Endothelial cell of umbilical vein (primary cell): ENCODE measurements around the gene A3GALT2.

Experiments
- CTCF ChIP-seq, 2 donors: IDR thresholded peaks; 1 replicate in 1 of 2; 2 replicates in 1 of 2; pipeline ENCODE4 v1.5.1; 2011; ENCODE audit warnings: low read length in 2 of 2, mild to moderate bottlenecking in 2 of 2, moderate library complexity in 2 of 2, control low read depth in 1 of 2, inconsistent platforms in 1 of 2, low read depth in 1 of 2; ENCODE audit not compliant: insufficient read depth in 1 of 2; ENCODE audit errors: extremely low read depth in 1 of 2
- EZH2 ChIP-seq: IDR thresholded peaks from 2 replicates; pipeline ENCODE4 v1.6.1; 2012; ENCODE audit warnings: borderline replicate concordance, low read depth, mild to moderate bottlenecking, moderate library complexity, low read length, inconsistent platforms; ENCODE audit not compliant: severe bottlenecking
- JUN ChIP-seq: IDR thresholded peaks from 2 replicates; pipeline ENCODE4 v1.6.1; 2011; ENCODE audit warnings: borderline replicate concordance, low read depth; ENCODE audit not compliant: insufficient read length, insufficient read depth
- MAX ChIP-seq: IDR thresholded peaks from 2 replicates; pipeline ENCODE4 v1.6.1; 2011; ENCODE audit not compliant: insufficient read depth, insufficient read length
- POLR2A ChIP-seq: IDR thresholded peaks from 2 replicates; pipeline ENCODE4 v1.6.1; 2012; ENCODE audit warnings: low read depth, mild to moderate bottlenecking, control low read depth, low read length
- POLR2AphosphoS5 ChIP-seq: IDR thresholded peaks from 2 replicates; pipeline ENCODE4 v1.6.1; 2012; ENCODE audit warnings: low read depth, mild to moderate bottlenecking, control low read depth, low read length, moderate library complexity; ENCODE audit not compliant: insufficient read depth

DNA sequence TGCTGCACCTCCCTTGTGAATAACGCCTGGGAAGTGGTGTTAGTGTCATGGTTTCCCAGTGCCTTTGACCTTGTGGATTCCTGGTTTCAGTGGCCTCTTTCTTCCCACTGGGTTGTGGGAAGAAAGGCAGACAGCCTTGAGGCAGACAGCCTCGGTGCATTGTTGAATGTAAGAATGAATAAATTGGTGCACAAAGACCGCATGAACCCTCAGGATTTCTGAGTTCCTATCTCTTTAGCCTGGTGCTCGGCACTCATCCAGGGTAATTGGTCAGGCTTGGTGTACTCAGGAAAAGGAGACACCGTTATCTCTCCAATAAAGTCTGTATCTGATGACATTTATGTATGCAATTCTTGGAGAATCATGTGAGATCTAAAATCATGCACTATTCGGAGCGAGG lies 59.6 kb downstream of the A3GALT2 start:
- TF ChIP-seq EZH2 (no peak), CTCF (IDR thresholded peaks at IDR 0.05; ENCODE audit: extremely low read depth in 1 of 2, insufficient read depth in 1 of 2, low read depth in 1 of 2, low read length in 2 of 2) (no peak), POLR2A (no peak), POLR2AphosphoS5 (no peak), JUN (no peak), MAX (no peak)
